BLaER1 (cell line): ENCODE data around the gene TRMT1.
A peak's percentile ranks its signal among the peaks of the same experiment; 100 is the strongest.

Source experiments
- H3K27ac ChIP-seq: shearing (Covaris generic); formaldehyde crosslinking; 2 replicates; pipeline ENCODE4 v1.8.1; 2022
- H3K27me3 ChIP-seq: shearing (Covaris generic); formaldehyde crosslinking; 2 replicates; pipeline ENCODE4 v1.8.1; 2022
- H3K36me3 ChIP-seq: shearing (Covaris generic); formaldehyde crosslinking; 2 replicates; pipeline ENCODE4 v1.8.1; 2022
- H3K4me1 ChIP-seq: shearing (Covaris generic); formaldehyde crosslinking; 2 replicates; pipeline ENCODE4 v1.8.1; 2022
- H3K4me2 ChIP-seq: shearing (Covaris generic); formaldehyde crosslinking; 2 replicates; pipeline ENCODE4 v1.8.1; 2022
- H3K4me3 ChIP-seq: shearing (Covaris generic); formaldehyde crosslinking; 2 replicates; pipeline ENCODE4 v1.8.1; 2022
- H3K9ac ChIP-seq: shearing (Covaris generic); formaldehyde crosslinking; 2 replicates; pipeline ENCODE4 v1.8.1; 2022
- H3K9me3 ChIP-seq: shearing (Covaris generic); formaldehyde crosslinking; 2 replicates; pipeline ENCODE4 v1.8.1; 2022
- H4K20me1 ChIP-seq: shearing (Covaris generic); formaldehyde crosslinking; 2 replicates; pipeline ENCODE4 v1.8.1; 2022
- Cebpa-rat ChIP-seq: shearing (Covaris generic); IDR thresholded peaks from 2 replicates; pipeline ENCODE4 v1.8.1; 2022

Gene TRMT1

GRCh38 chr19:13066933-13067807, 49.4 kb downstream of the TRMT1 start:
- Histone ChIP-seq H3K27ac (peak overlapping the region; percentile 61; the same call in 1 of the 2 replicates), H3K4me3 (no peak overlapping the region), H3K9ac (no peak overlapping the region), H3K36me3 (peaks cover 19% of the 10 kb centered on the region; the same call in 1 of the 2 replicates), H4K20me1 (peaks cover 74% of the 10 kb centered on the region), H3K4me2 (peak overlapping the region; percentile 58), H3K9me3 (no peaks in the 10 kb centered on the region), H3K27me3 (no peaks in the 10 kb centered on the region), H3K4me1 (peaks cover 100% of the 10 kb centered on the region)
- TF ChIP-seq Cebpa-rat, result no peak

GRCh38 chr19:13066226-13066625, 50.3 kb downstream of the TRMT1 start:
- no peaks in the 10 kb centered on the region for H3K27me3 ChIP-seq
- H3K4me2 ChIP-seq, result peak overlapping the region; percentile 58
- peaks cover 84% of the 10 kb centered on the region for H4K20me1 ChIP-seq
- peak overlapping the region; percentile 61 for H3K27ac ChIP-seq
- H3K4me1 ChIP-seq, result peaks cover 100% of the 10 kb centered on the region
- peaks cover 19% of the 10 kb centered on the region; the same call in 1 of the 2 replicates for H3K36me3 ChIP-seq
- no peak for TF ChIP-seq Cebpa-rat
- peak overlapping the region; percentile 25; the same call in 1 of the 2 replicates for H3K9ac ChIP-seq
- H3K9me3 ChIP-seq, result no peaks in the 10 kb centered on the region
- no peak overlapping the region for H3K4me3 ChIP-seq

GRCh38 chr19:13064092-13064489, 52.4 kb downstream of the TRMT1 start:
- Histone ChIP-seq H3K9me3 (no peaks in the 10 kb centered on the region), H3K27ac (no peak overlapping the region), H3K27me3 (no peaks in the 10 kb centered on the region), H4K20me1 (peaks cover 85% of the 10 kb centered on the region), H3K4me2 (no peak overlapping the region), H3K4me1 (peaks cover 100% of the 10 kb centered on the region), H3K4me3 (no peak overlapping the region), H3K36me3 (peaks cover 19% of the 10 kb centered on the region; the same call in 1 of the 2 replicates), H3K9ac (0 out of 2 replicates have a peak overlapping the region, but pooled peaks have one; percentile 60)
- TF ChIP-seq Cebpa-rat, result no peak

GRCh38 chr19:13063461-13064091, 53.0 kb downstream of the TRMT1 start:
- Histone ChIP-seq H4K20me1 (peaks cover 86% of the 10 kb centered on the region), H3K4me3 (no peak overlapping the region), H3K4me2 (peak overlapping the region; percentile 97), H3K9ac (peak overlapping the region; percentile 60), H3K27ac (no peak overlapping the region), H3K36me3 (peaks cover 19% of the 10 kb centered on the region; the same call in 1 of the 2 replicates), H3K4me1 (peaks cover 95% of the 10 kb centered on the region), H3K9me3 (no peaks in the 10 kb centered on the region), H3K27me3 (no peaks in the 10 kb centered on the region)
- no peak for TF ChIP-seq Cebpa-rat

GRCh38 chr19:13062317-13062716, 54.2 kb downstream of the TRMT1 start:
- TF ChIP-seq Cebpa-rat, result no peak
- 0 out of 2 replicates have a peak overlapping the region, but pooled peaks have one; percentile 27 for H3K27ac ChIP-seq
- H3K36me3 ChIP-seq, result peaks cover 19% of the 10 kb centered on the region; the same call in 1 of the 2 replicates
- H3K4me3 ChIP-seq, result no peak overlapping the region
- no peaks in the 10 kb centered on the region for H3K9me3 ChIP-seq
- peaks cover 85% of the 10 kb centered on the region for H3K4me1 ChIP-seq
- peaks cover 96% of the 10 kb centered on the region for H4K20me1 ChIP-seq
- no peaks in the 10 kb centered on the region for H3K27me3 ChIP-seq
- H3K4me2 ChIP-seq, result peak overlapping the region; percentile 97
- H3K9ac ChIP-seq, result peak overlapping the region; percentile 30; the same call in 1 of the 2 replicates

- H3K36me3 ChIP-seq, result peaks cover 15% of the 10 kb centered on the region; the same call in 1 of the 2 replicates
- H3K9ac ChIP-seq, result peak overlapping the region; percentile 52
- H3K4me3 ChIP-seq, result peak overlapping the region; percentile 63
- H3K4me1 ChIP-seq, result peaks cover 85% of the 10 kb centered on the region
- peaks cover 97% of the 10 kb centered on the region for H4K20me1 ChIP-seq
- TF ChIP-seq Cebpa-rat, result no peak
- peak overlapping the region; percentile 97 for H3K4me2 ChIP-seq
- no peaks in the 10 kb centered on the region for H3K9me3 ChIP-seq
- no peaks in the 10 kb centered on the region for H3K27me3 ChIP-seq
- H3K27ac ChIP-seq, result peak overlapping the region; percentile 44; the same call in 1 of the 2 replicates
These were observed 55.3 kb downstream of the TRMT1 start for GRCh38 chr19:13060964-13061927.

- Histone ChIP-seq H4K20me1 (peaks cover 99% of the 10 kb centered on the region), H3K9me3 (no peaks in the 10 kb centered on the region), H3K4me2 (peak overlapping the region; percentile 97), H3K9ac (peak overlapping the region; percentile 52), H3K27me3 (no peaks in the 10 kb centered on the region), H3K36me3 (peaks cover 12% of the 10 kb centered on the region; the same call in 1 of the 2 replicates), H3K4me1 (peaks cover 85% of the 10 kb centered on the region), H3K4me3 (peak overlapping the region; percentile 63), H3K27ac (peak overlapping the region; percentile 44; the same call in 1 of the 2 replicates)
- no peak for TF ChIP-seq Cebpa-rat
These were observed 56.1 kb downstream of the TRMT1 start for GRCh38 chr19:13060233-13060963.

GRCh38 chr19:13058951-13059660, 57.4 kb downstream of the TRMT1 start:
- H3K9me3 ChIP-seq, result no peaks in the 10 kb centered on the region
- H3K27me3 ChIP-seq, result no peaks in the 10 kb centered on the region
- TF ChIP-seq Cebpa-rat, result no peak
- H4K20me1 ChIP-seq, result peaks cover 99% of the 10 kb centered on the region
- peaks cover 1% of the 10 kb centered on the region; the same call in 1 of the 2 replicates for H3K36me3 ChIP-seq
- H3K4me3 ChIP-seq, result no peak overlapping the region
- H3K4me1 ChIP-seq, result peaks cover 85% of the 10 kb centered on the region
- H3K27ac ChIP-seq, result no peak overlapping the region
- no peak overlapping the region for H3K4me2 ChIP-seq
- no peak overlapping the region for H3K9ac ChIP-seq
